Psoas muscle (tissue), 8 donors: ENCODE measurements around the gene COL6A1. TPM values are rescaled to one million over a fixed set of nuclear protein-coding genes. Genes with fewer than 3 reads are reported as not detected.
"Not testable (repeated sequence)": the region's sequence is repeated elsewhere in the genome, so short reads cannot be mapped to it uniquely, and the experiment has no call there.

ENCODE experiments used
- ATAC-seq, 4 donors: fragments of 200-7000 bp; cut with Tn5 transposase; one replicate each; pipeline ENCODE4 v1.9.1; 2020; ENCODE audit warnings: moderate library complexity in 3 of 4, mild to moderate bottlenecking in 2 of 4
- DNase-seq, 2 donors: peaks; one replicate each; pipeline ENCODE4 v3.0.0-alpha.2; 2020
- H3K27ac ChIP-seq: fragments of 200-600 bp; one replicate; pipeline ENCODE4 v1.8.0; 2022
- H3K27me3 ChIP-seq, 3 donors: fragments of 200-600 bp in 1 of 3; one replicate each; pipeline versions ENCODE4 v1.6.1 to v1.8.0; 2013 to 2022; ENCODE audit warnings: low read length in 2 of 3, mild to moderate bottlenecking in 2 of 3, moderate library complexity in 1 of 3; ENCODE audit not compliant: insufficient read depth in 3 of 3
- H3K36me3 ChIP-seq, 2 donors: fragments of 200-600 bp in 1 of 2; one replicate each; pipeline versions ENCODE4 v1.6.1 to v1.8.0; 2013 to 2022; ENCODE audit warnings: low read depth in 1 of 2, mild to moderate bottlenecking in 1 of 2, moderate library complexity in 1 of 2; ENCODE audit not compliant: insufficient read depth in 1 of 2
- H3K4me1 ChIP-seq: fragments of 200-600 bp; one replicate; pipeline ENCODE4 v1.8.0; 2022
- H3K4me3 ChIP-seq: fragments of 200-600 bp; one replicate; pipeline ENCODE4 v1.8.0; 2022; ENCODE audit warnings: mild to moderate bottlenecking
- H3K9me3 ChIP-seq: fragments of 200-600 bp; one replicate; pipeline ENCODE4 v1.8.0; 2022
- WGBS, 3 donors: extraction: QIAGEN DNeasy Blood & Tissue Kit; methylation state at CpG; one replicate each; pipeline versions ENCODE4 v1.1.6 to v1.1.7; 2013; 5-methylcytosine and 5-hydroxymethylcytosine counted together
- intact Hi-C, 2 donors: fragments of 100-400 bp; cut with DNase I; formaldehyde crosslinking; loops; one replicate each; pipeline versions ENCODE4 v1.11.0 to v1.14.2; 2022
- polyA plus RNA-seq, 3 donors: library from polyadenylated mRNA; stranded (reverse); fragments of 200-250 nt; gene quantifications; one replicate each; pipeline ENCODE4 v1.2.3, GENCODE V29; 2013
- total RNA-seq, 4 donors: library from RNA; stranded (reverse); fragmentation: NEBNext Ultra II Directional in 2 of 4; extraction: Animal tissue kit (Norgen Biotek cat#: 25700) in 2 of 4; gene quantifications; one replicate each; pipeline versions ENCODE4 v1.2.1 to v1.2.4, GENCODE V29; 2021 to 2023
- TF ChIP-seq, protein P1 (sequence below): fragments of 200-600 bp; IDR thresholded peaks from one replicate; pipeline ENCODE4 v1.8.0; 2022; ENCODE audit warnings: antibody characterized with exemption
- donor health status: healthy with polysubstance abuse.
- donor health status: DM: no; HTN: no; CAD: no; lungs with moderate emphysema.
- donor health status: Bipolar disorder and iron deficiency.
- donor health status: healthy.
- donor health status: DM: yes; HTN: yes; CAD: no.
- donor health status: DM: no; HTN: no; CAD: no.
- donor health status: DM: no; HTN: no; CAD: no.
- donor health status: DM: yes; HTN: yes; CAD: no.

Gene COL6A1
- total and polyA plus RNA-seq, 7 donors, result 29.4 to 83.0 (median 36.1) TPM

GRCh38 chr21:45973475-45974072 lies 8.0 kb upstream of the COL6A1 start:
- intact Hi-C loops, result loop anchor here in 1 of 2 donors (5.0 kb wide), 2 partner anchors 129 to 254 kb away; partner anchors contain the start of gene LSS
- peaks cover 0 to 40% (median 12%) of the 10 kb centered on the region in 3 donors for H3K27me3 ChIP-seq
- 1 to 2% (median 2%) methylated on average over 36 to 38 of the region's 38 CpGs for WGBS, 3 donors
- H3K27ac ChIP-seq, result peak overlapping the region; percentile 72
- TF ChIP-seq, protein P1, sequence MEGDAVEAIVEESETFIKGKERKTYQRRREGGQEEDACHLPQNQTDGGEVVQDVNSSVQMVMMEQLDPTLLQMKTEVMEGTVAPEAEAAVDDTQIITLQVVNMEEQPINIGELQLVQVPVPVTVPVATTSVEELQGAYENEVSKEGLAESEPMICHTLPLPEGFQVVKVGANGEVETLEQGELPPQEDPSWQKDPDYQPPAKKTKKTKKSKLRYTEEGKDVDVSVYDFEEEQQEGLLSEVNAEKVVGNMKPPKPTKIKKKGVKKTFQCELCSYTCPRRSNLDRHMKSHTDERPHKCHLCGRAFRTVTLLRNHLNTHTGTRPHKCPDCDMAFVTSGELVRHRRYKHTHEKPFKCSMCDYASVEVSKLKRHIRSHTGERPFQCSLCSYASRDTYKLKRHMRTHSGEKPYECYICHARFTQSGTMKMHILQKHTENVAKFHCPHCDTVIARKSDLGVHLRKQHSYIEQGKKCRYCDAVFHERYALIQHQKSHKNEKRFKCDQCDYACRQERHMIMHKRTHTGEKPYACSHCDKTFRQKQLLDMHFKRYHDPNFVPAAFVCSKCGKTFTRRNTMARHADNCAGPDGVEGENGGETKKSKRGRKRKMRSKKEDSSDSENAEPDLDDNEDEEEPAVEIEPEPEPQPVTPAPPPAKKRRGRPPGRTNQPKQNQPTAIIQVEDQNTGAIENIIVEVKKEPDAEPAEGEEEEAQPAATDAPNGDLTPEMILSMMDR, result peak; percentile 60
- H3K36me3 ChIP-seq, result no peaks in the 10 kb centered on the region
- no peaks in the 10 kb centered on the region for H3K9me3 ChIP-seq
- ATAC-seq, result peak; percentile 34 to 61 (median 52)
- peak overlapping the region; percentile 68 for H3K4me3 ChIP-seq
- peaks cover 17% of the 10 kb centered on the region for H3K4me1 ChIP-seq
- DNase-seq, result peak; percentile 84 to 88

DNA sequence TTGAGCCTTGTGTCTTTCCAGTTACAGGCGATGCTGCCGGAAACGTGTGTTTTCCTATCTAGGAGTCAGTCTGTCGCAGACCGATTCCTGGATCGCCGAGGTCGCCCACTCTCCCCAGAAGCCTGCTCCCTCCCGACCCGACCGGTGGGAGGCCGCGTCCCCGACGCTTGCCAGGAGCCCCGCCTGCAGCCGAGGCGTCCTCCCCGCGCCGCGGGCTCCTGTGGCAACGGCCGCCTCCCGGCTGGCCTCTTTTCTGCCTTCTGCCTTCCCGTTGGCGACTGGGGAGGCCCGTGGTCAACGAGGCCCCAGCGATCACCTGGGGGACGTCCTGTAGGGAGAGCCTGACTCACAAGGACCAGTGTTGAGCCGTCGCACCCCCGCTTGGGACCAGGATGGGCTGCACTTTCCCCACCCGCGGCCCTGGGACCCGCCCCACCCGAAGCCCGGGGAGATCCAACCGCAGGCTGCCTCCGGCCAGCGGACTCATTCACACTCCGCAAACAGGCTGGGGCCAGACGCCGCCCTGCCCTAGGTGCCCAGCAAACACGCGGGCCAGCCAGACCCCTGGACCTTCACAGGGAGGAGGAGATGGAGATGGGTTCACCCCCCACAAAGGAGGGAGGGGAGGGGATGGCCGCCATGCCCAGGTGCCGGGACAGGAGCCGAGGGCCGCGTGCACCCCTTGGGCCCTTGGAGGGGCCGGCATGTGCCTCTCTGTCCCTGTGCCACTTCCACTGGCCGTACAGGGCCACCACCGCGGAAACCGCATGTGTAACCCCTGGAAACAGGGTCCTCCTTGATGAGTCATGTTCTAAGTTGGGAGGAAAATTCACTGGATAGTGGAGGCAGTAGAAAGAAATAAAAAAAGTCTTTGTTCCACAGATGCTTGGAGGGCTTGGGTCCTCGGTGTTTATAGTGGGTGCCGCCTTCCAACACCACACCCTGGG lies 7.2 kb upstream of the COL6A1 start:
- H3K4me3 ChIP-seq, result peak overlapping the region; percentile 68
- H3K9me3 ChIP-seq, result no peaks in the 10 kb centered on the region
- H3K27ac ChIP-seq, result peak overlapping the region; percentile 72
- DNase-seq (peak; percentile 69 to 80), ATAC-seq (peak; percentile 12 to 33 (median 29))
- H3K4me1 ChIP-seq, result peaks cover 17% of the 10 kb centered on the region
- H3K27me3 ChIP-seq, result peaks cover 0 to 40% (median 12%) of the 10 kb centered on the region in 3 donors
- H3K36me3 ChIP-seq, result no peaks in the 10 kb centered on the region
- intact Hi-C loops, result loop anchor here in 1 of 2 donors (5.0 kb wide), 2 partner anchors 128 to 253 kb away; partner anchors contain the start of gene LSS
- 2 to 4% (median 3%) methylated on average over 34 to 59 of the region's 59 CpGs for WGBS, 3 donors
- TF ChIP-seq, protein P1, result no peak

DNA sequence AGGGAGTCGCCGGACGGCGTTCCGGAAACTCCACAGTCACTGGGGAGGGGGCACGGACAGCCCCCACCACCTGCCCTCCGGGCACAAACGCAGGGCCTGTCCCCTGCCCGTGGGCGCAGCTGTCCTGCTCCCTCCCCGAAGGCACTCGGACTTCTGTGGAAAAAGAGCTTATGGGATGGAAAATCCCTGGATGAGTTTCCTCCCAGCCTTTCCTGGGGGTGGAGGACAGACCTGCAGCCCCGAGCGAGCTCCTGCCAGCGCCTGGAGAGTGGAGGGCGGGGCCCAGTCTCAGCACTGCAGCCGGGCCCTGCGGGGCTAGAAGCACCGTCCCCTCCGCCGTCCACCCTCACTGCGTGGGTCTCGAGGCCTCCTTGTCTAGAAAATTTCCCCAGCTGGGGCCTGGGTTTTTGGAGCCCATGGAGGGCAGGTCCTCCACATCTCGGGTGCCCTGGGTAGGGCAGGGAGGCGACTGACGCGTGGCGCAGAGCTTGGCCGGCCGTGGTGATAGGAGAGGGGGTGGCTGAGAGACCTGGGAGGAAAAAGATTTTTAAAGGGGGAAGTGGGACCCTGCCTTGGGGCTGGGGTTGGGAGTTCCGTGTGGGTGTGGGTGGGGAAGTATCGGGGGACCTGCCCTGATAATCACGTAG lies 6.4 kb upstream of the COL6A1 start:
- intact Hi-C loops, result no loop called here
- ATAC-seq (peak in 2 of 4 donors; percentile 4 to 13), DNase-seq (peak; percentile 66 to 71)
- WGBS, 3 donors, result 24 to 41% (median 26%) methylated on average over 31 to 33 of the region's 33 CpGs
- H3K9me3 ChIP-seq, result no peaks in the 10 kb centered on the region
- peaks cover 17% of the 10 kb centered on the region for H3K4me1 ChIP-seq
- TF ChIP-seq, protein P1, result no peak
- peak overlapping the region; percentile 72 for H3K27ac ChIP-seq
- H3K27me3 ChIP-seq, result peaks cover 0 to 40% (median 12%) of the 10 kb centered on the region in 3 donors
- H3K4me3 ChIP-seq, result peak overlapping the region; percentile 68
- H3K36me3 ChIP-seq, result no peaks in the 10 kb centered on the region

DNA sequence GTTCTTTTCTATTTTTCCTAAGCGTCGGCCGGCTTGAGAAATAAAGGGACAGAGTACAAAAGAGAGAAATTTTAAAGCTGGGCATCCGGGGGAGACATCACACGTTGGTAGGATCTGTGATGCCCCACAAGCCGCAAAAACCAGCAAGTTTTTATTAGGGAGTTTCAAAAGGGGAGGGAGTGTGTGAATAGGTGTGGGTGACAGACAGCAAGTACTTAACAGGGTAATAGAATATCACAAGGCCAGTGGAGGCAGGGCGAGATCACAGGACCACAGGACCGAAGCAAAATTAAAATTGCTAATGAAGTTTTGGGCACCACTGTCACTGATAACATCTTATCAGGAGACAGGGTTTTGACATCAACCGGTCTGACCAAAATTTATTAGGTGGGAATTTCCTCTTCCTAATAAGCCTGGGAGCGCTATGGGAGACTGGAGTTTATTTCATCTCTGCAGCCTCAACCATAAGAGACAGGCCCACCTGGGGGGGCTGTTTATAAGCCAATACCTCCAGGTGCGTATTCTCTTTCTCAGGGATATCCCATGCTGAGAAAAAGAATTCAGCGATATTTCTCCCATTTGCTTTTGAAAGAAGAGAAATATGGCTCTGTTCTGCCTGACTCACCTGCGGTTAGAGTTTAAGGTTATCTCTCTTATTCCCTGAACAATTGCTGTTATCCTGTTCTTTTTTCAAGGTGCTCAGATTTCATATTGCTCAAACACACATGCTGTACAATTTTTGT lies 5.7 kb upstream of the COL6A1 start:
- H3K36me3 ChIP-seq, H3K9me3 ChIP-seq, ATAC-seq, H3K4me3 ChIP-seq, intact Hi-C loops, DNase-seq, H3K27ac ChIP-seq: not testable (repeated sequence)
- 72 to 90% (median 84%) methylated on average over 10 to 13 of the region's 13 CpGs for WGBS, 3 donors
- Histone ChIP-seq H3K4me1 (peaks cover 17% of the 10 kb centered on the region), H3K27me3 (peaks cover 0 to 36% (median 10%) of the 10 kb centered on the region in 3 donors)
